GM13976 (cell line): Measurements from ENCODE around the gene ALOX12.

Experiments used
- DNase-seq: peaks from one replicate; pipeline ENCODE4 v3.0.0; 2012; ENCODE audit warnings: low spot score
- in situ Hi-C: fragments of 300-500 bp; cut with MboI; formaldehyde crosslinking; loops from one replicate; pipeline ENCODE4 v1.12.0; 2022; ENCODE audit warnings: low sequenced_read_pairs, mixed read lengths, inconsistent platforms; ENCODE audit not compliant: unreplicated experiment
- TF ChIP-seq, protein P1 (sequence below): IDR thresholded peaks from 2 replicates; pipeline ENCODE4 v1.5.1; 2012; ENCODE audit warnings: borderline replicate concordance, mild to moderate bottlenecking; ENCODE audit not compliant: insufficient read depth; ENCODE audit errors: extremely low read depth, missing control alignments, control extremely low read depth

The ALOX12 gene

DNA sequence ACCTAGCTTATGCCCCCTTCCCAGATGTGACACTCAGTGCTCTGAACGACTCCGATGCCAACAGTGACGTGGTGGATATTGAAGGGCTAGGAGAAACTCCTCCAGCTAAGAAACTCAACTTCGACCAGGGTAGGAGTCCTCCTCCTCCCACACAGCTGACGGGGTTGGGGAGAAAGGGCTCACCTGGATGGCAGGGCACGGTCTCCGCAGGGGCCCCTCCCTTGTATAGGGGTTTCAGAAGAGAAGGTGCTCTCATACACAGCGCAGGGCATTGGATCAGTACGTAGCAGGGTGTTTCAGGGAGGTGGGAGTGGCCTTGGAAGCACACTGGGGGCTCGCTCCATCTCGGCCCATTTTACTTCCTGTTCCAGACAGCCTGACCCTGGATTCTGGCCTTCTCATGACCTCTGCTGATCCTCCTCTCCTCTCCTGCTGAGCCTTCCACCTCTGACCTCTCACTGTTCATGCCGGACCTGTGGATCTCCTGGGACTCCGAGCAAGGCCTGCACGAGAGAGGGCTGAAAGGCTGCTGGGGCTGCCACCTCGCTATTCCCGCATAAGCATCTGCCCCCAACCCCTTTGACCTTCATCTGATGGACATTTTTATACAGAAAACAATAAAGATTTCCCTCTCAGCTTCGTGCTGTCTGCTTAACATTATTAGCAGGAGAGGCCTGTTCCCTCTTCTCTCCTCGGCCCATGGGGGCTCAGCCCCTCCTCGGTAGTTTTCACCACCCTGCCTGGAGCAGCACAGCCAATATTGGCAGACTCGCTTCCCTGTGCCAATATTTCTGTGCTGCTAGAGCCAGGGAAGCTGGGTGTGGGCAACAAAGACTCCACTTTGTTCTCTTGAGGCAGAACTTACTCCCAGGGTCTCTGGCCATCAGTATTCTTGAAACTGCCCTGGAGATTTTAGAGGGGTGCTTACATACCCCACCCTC lies 21.3 kb downstream of the ALOX12 start:
- no peak for DNase-seq
- TF ChIP-seq, protein P1, sequence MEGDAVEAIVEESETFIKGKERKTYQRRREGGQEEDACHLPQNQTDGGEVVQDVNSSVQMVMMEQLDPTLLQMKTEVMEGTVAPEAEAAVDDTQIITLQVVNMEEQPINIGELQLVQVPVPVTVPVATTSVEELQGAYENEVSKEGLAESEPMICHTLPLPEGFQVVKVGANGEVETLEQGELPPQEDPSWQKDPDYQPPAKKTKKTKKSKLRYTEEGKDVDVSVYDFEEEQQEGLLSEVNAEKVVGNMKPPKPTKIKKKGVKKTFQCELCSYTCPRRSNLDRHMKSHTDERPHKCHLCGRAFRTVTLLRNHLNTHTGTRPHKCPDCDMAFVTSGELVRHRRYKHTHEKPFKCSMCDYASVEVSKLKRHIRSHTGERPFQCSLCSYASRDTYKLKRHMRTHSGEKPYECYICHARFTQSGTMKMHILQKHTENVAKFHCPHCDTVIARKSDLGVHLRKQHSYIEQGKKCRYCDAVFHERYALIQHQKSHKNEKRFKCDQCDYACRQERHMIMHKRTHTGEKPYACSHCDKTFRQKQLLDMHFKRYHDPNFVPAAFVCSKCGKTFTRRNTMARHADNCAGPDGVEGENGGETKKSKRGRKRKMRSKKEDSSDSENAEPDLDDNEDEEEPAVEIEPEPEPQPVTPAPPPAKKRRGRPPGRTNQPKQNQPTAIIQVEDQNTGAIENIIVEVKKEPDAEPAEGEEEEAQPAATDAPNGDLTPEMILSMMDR = no peak

DNA sequence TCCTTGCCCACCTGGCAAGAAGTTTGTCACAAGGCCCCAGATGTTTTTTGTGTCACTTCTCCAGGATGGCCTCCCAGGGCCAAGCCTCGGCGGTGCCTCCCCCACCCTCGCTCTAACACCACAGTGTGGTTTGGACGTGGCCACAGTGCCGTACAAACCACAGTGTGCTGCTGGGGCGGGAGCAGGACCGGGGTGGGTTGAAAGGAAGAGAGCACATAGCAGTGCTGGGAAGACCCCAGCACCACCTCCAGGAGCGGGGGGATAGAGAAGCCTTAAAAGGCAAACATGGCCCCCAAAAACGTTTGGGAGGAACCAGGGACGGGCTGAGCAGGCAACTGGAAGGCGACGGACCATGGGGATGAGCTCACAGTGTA lies 22.0 kb downstream of the ALOX12 start:
- TF ChIP-seq, protein P1 = no peak
- no peak for DNase-seq
- in situ Hi-C loops = loop anchor here (25.0 kb wide), 1 partner anchor 356 kb away; the partner anchor contains the start of genes C17orf100 and MED31

More for the DNA sequence above, 21.3 kb downstream of the ALOX12 start:
- in situ Hi-C loops = loop anchor here (25.0 kb wide), 1 partner anchor 355 kb away; the partner anchor contains the start of genes C17orf100 and MED31

DNA sequence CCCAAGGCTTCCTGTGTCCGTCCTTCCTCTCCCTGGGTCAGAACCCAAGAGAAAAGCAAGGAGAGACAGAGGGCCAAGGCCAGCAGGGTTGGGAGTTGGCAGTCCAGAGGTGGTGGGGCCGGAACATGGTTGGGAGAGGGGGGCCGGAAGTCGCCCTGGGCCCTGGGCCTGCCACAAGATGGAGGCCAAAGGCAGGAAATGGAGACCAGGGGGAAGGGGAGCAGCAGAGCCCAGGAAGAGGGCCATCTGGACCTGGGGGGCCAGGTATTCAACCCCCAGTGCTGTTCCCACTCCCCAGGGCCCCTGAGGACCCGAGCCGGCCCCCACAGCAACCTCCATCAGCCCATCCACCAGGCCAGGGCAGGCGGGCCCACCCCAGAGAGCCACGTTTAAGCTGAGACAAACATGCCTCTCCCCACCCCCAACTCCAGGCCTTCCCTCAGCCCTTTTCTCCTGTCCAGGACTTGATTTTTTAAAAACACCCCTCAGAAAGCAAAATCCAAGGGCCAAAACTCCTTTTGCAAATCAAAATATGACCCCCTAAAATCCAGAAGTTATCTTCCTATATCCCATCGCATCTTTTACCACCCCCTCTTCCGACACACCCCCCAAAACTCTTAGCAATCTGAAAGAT lies 22.6 kb downstream of the ALOX12 start:
- DNase-seq = no peak
- TF ChIP-seq, protein P1 = no peak
- in situ Hi-C loops = loop anchor here (25.0 kb wide), 1 partner anchor 356 kb away; the partner anchor contains the start of genes C17orf100 and MED31

DNA sequence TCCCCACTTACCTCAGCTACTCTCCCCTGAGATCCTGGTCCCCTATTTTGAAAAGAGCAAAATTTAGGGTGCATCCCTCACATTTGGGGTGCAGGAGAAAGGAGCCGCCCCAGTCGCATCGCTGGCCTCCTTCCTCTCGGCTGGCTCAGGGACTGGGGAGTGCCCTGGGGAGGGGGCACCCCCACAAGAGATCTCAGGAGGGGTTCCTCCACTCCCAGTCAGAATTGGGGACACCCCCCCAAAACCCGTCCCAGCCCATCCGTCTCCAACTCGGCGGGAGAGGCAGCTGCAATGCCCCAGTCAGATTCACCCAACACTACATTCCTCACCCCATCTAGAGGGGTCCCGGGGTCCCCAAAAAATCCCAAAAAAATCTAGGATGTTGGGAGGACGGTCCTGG lies 23.5 kb downstream of the ALOX12 start:
- in situ Hi-C loops = loop anchor here (25.0 kb wide), 1 partner anchor 357 kb away; the partner anchor contains the start of genes C17orf100 and MED31
- TF ChIP-seq, protein P1 = no peak
- no peak for DNase-seq

DNA sequence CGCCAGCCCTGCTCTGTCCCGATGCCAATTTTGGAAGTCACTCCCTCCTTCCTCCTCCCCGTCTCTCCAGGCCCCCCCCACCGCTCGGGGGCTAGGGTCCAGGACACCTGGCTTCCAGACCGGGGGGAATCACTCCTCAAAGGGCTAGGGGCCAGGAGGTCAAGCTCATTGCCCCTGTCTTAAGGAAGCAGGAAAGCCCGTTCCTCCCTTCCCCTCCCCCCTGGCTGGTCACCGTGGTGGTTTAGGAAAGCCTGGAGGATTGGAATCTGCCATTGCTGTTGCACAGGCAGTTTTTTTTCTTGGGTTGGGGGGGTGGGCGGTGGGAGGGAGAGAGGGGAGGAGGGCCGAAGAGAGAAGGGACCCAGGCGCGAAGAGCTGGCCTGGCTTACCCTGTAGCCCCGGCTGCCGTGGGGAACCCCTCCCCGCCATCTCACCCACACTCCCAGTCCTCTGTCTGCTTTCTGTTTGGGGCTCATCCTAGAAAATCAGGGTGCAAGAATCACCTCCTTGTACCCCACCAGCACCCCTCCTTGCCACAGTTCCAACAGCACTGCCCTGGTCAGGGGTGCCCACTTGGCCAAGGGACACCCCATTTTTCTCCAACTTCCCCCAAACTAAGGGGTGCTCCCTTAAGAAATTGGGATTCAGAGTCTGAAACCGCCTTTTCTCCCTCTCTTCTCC lies 24.1 kb downstream of the ALOX12 start:
- in situ Hi-C loops = loop anchor here (25.0 kb wide), 1 partner anchor 358 kb away; the partner anchor contains the start of genes C17orf100 and MED31
- no peak for DNase-seq

More for the DNA sequence above, 24.1 kb downstream of the ALOX12 start:
- TF ChIP-seq, protein P1 = no peak
